Measurements from ENCODE around the gene CATSPER1.

CATSPER1 gene

DNA sequence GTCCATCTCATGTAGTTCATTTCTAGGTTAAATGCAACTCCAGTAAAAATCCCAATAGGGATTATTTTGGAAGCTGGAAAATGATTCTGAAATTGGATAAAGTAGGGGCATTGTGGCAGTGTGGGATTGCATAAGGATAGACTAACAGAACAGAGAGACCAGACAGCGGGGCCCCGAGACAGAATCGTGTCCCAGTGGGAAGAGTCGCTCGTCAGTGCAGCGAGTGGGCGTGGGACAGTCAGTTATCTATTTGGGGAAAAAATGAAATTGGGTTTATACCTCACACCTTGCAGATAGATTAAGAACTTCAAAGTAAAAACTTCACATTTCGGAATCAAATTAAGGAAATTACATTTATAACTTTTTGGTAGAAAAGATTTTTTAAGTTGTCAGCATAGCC is 54.2 kb downstream of the CATSPER1 start:
- Histone ChIP-seq H3K4me2 (ENCODE audit: low read length) (no peak overlapping the region), H3K27ac (no peak overlapping the region), H2AFZ (no peak overlapping the region), H3K9ac (no peak overlapping the region), H3K9me3 (ENCODE audit: control insufficient read depth, low read length) (no peaks in the 10 kb centered on the region), H3K4me3 (ENCODE audit: low read depth, low read length) (no peak overlapping the region), H3K27me3 (ENCODE audit: control insufficient read depth, insufficient read depth, low read length) (no peaks in the 10 kb centered on the region), H3K79me2 (no peaks in the 10 kb centered on the region), H3K36me3 (ENCODE audit: control insufficient read depth, insufficient read depth, low read length) (no peaks in the 10 kb centered on the region), H3K4me1 (no peaks in the 10 kb centered on the region)
- TF ChIP-seq, protein P1, sequence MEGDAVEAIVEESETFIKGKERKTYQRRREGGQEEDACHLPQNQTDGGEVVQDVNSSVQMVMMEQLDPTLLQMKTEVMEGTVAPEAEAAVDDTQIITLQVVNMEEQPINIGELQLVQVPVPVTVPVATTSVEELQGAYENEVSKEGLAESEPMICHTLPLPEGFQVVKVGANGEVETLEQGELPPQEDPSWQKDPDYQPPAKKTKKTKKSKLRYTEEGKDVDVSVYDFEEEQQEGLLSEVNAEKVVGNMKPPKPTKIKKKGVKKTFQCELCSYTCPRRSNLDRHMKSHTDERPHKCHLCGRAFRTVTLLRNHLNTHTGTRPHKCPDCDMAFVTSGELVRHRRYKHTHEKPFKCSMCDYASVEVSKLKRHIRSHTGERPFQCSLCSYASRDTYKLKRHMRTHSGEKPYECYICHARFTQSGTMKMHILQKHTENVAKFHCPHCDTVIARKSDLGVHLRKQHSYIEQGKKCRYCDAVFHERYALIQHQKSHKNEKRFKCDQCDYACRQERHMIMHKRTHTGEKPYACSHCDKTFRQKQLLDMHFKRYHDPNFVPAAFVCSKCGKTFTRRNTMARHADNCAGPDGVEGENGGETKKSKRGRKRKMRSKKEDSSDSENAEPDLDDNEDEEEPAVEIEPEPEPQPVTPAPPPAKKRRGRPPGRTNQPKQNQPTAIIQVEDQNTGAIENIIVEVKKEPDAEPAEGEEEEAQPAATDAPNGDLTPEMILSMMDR (IDR thresholded peaks at IDR 0.05) = no peak

DNA sequence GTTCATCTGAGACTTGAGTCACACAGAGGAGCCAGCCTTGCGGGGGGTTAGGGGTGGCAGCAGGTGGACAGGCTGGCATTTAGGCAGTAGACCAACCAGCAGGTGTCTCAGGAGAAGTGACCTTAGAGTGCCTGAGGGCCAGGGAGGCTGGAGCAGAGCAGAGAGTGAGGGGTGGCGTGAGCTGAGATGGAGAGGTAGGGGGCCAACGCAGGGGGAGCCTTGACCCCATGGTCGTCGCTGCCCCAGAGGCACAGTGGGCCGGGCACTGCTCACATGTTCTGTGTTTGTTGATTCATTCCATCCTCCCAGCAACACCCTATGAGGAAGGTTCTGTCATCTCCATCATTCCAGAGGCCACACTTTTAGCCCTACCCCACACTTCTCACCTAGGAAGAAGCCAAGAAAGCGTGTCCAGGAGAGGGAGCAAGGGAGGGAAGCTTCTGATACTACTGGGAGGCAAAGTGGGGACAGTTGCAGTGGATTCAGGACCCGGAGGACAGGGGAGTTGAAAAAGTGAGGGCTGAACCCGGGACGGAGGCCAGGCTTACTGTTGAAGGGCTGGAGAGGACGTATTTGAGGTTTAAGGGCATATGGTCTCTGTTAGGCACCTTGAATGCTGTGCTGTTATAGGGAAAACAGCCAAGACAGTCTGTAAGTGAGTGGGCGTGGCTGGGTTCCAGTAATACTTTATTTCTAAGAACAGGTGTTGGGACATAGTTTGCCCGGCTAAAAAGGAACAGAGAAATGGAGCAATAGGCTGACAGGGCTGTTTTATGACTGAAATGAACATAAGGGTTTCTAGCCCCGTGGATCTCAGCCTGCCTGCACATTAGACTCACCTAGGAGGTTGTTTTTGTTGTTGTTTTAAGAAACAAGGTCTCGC is 57.4 kb downstream of the CATSPER1 start:
- Histone ChIP-seq H3K27ac (no peak overlapping the region), H3K27me3 (ENCODE audit: control insufficient read depth, insufficient read depth, low read length) (no peaks in the 10 kb centered on the region), H3K36me3 (ENCODE audit: control insufficient read depth, insufficient read depth, low read length) (no peaks in the 10 kb centered on the region), H3K9me3 (ENCODE audit: control insufficient read depth, low read length) (no peaks in the 10 kb centered on the region), H3K4me3 (ENCODE audit: low read depth, low read length) (no peak overlapping the region), H3K9ac (no peak overlapping the region), H3K4me2 (ENCODE audit: low read length) (no peak overlapping the region), H3K4me1 (no peaks in the 10 kb centered on the region), H3K79me2 (no peaks in the 10 kb centered on the region), H2AFZ (no peak overlapping the region)
- TF ChIP-seq, protein P1 (IDR thresholded peaks at IDR 0.05) = no peak

DNA sequence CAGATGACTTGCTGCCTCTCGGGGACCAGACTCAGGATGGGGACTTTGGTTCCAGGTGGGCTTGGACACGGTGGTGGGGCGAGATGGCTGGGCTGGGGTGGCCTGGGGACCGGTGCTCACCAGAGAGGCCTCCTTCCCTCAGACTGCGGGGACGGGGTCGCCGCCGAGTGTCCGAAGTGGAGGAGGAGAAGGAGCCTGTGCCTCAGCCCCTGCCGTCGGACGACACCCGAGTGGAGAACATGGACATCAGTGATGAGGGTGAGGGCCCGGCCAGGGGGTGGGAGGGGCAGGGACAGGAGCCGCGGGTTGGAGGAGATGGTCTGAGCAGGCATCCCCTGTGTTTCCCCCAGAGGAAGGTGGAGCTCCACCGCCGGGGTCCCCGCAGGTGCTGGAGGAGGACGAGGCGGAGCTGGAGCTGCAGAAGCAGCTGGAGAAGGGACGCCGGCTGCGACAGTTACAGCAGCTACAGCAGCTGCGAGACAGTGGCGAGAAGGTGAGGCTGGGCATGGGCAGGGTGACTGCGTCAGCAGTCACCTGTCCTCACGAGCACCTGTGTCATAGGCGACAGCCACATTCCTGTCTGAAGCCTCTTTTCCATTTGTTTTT is 58.8 kb downstream of the CATSPER1 start:
- no peak overlapping the region for H3K27ac ChIP-seq
- H3K9ac ChIP-seq = no peak overlapping the region
- H3K27me3 ChIP-seq (ENCODE audit: control insufficient read depth, insufficient read depth, low read length) = no peaks in the 10 kb centered on the region
- no peaks in the 10 kb centered on the region for H3K9me3 ChIP-seq (ENCODE audit: control insufficient read depth, low read length)
- no peaks in the 10 kb centered on the region for H3K36me3 ChIP-seq (ENCODE audit: control insufficient read depth, insufficient read depth, low read length)
- TF ChIP-seq, protein P1 (IDR thresholded peaks at IDR 0.05) = no peak
- peaks cover 7% of the 10 kb centered on the region for H3K79me2 ChIP-seq
- H3K4me3 ChIP-seq (ENCODE audit: low read depth, low read length) = no peak overlapping the region
- H3K4me2 ChIP-seq (ENCODE audit: low read length) = no peak overlapping the region
- peaks cover 7% of the 10 kb centered on the region for H3K4me1 ChIP-seq
- H2AFZ ChIP-seq = no peak overlapping the region
